ENCODE data around the gene NAPEPLD.

- no peak for TF ChIP-seq CSDC2 (CRISPR knock-in tag; IDR thresholded peaks at IDR 0.05)
- TF ChIP-seq ZNF565 (CRISPR knock-in tag; conservative IDR thresholded peaks at IDR 0.05; ENCODE audit: low read depth) = no peak
- no peak for TF ChIP-seq ARNTL (CRISPR knock-in tag; IDR thresholded peaks at IDR 0.05; ENCODE audit: borderline replicate concordance, low read depth)
- no peak for TF ChIP-seq ZC3H10 (CRISPR knock-in tag; IDR thresholded peaks at IDR 0.05)
- no peak for TF ChIP-seq PPARA (CRISPR knock-in tag; IDR thresholded peaks at IDR 0.05; ENCODE audit: borderline replicate concordance)
- TF ChIP-seq RARB (CRISPR knock-in tag; IDR thresholded peaks at IDR 0.05) = no peak
These were observed 29.1 kb downstream of the NAPEPLD start for GRCh38 chr7:103119791-103120291.
